Duodenal mucosa (tissue), 2 donors: Measurements from ENCODE around the gene EMC9.
A peak's percentile ranks its signal among the peaks of the same experiment; 100 is the strongest.

Experiments used
- H3K27ac ChIP-seq: one replicate; pipeline ENCODE4 v1.7.0; 2013; ENCODE audit warnings: low read depth, low read length
- H3K27me3 ChIP-seq, 2 donors: one replicate each; pipeline ENCODE4 v1.7.0; 2013; ENCODE audit warnings: low read length in 2 of 2, control low read depth in 1 of 2; ENCODE audit not compliant: insufficient read depth in 2 of 2, control insufficient read depth in 1 of 2
- H3K36me3 ChIP-seq, 2 donors: one replicate each; pipeline ENCODE4 v1.7.0; 2013; ENCODE audit warnings: low read length in 2 of 2, control low read depth in 1 of 2; ENCODE audit not compliant: insufficient read depth in 2 of 2, control insufficient read depth in 1 of 2
- H3K4me1 ChIP-seq, 2 donors: one replicate each; pipeline ENCODE4 v1.7.0; 2013; ENCODE audit warnings: low read length in 2 of 2, control low read depth in 1 of 2; ENCODE audit not compliant: insufficient read depth in 2 of 2, control insufficient read depth in 1 of 2
- H3K4me3 ChIP-seq, 2 donors: one replicate each; pipeline ENCODE4 v1.7.0; 2013; ENCODE audit warnings: low read length in 2 of 2, low read depth in 1 of 2
- H3K9ac ChIP-seq, 2 donors: one replicate each; pipeline ENCODE4 v1.7.0; 2013; ENCODE audit warnings: low read length in 2 of 2, low read depth in 1 of 2
- H3K9me3 ChIP-seq, 2 donors: one replicate each; pipeline ENCODE4 v1.7.0; 2013; ENCODE audit warnings: low read length in 2 of 2, control low read depth in 1 of 2; ENCODE audit not compliant: control insufficient read depth in 1 of 2

The EMC9 gene

GRCh38 chr14:24141097-24141880 lies at the start of gene EMC9:
EMC9 (minus strand) TSS chr14:24141591; CDS start chr14:24141304, 287 bp downstream.
- Histone ChIP-seq H3K4me1 (peaks cover 69 to 74% of the 10 kb centered on the region in 2 donors), H3K27me3 (no peaks in the 10 kb centered on the region), H3K36me3 (peaks cover 38 to 49% of the 10 kb centered on the region in 2 donors), H3K4me3 (peak within 1 kb of the TSS; percentile 94 to 98), H3K9me3 (no peaks in the 10 kb centered on the region), H3K27ac (peak within 1 kb of the TSS; percentile 92), H3K9ac (peak within 1 kb of the TSS; percentile 70 to 100)

- H3K27ac ChIP-seq, result no peak overlapping the region
These were observed 49.0 kb upstream of the EMC9 start for GRCh38 chr14:24190416-24190815.

GRCh38 chr14:24189460-24189859 lies 48.1 kb upstream of the EMC9 start:
- no peak overlapping the region for H3K9ac ChIP-seq
- peaks cover 20 to 24% of the 10 kb centered on the region in 2 donors for H3K4me1 ChIP-seq
- H3K27ac ChIP-seq, result no peak overlapping the region
- H3K9me3 ChIP-seq, result no peaks in the 10 kb centered on the region
- H3K27me3 ChIP-seq, result no peaks in the 10 kb centered on the region
- peak overlapping the region in 1 of 2 donors; percentile 79 for H3K4me3 ChIP-seq
- H3K36me3 ChIP-seq, result peaks cover 27 to 55% of the 10 kb centered on the region in 2 donors

More at GRCh38 chr14:24190416-24190815, 49.0 kb upstream of the EMC9 start:
- peaks cover 19 to 46% of the 10 kb centered on the region in 2 donors for H3K36me3 ChIP-seq
- H3K9me3 ChIP-seq, result no peaks in the 10 kb centered on the region
- H3K27me3 ChIP-seq, result no peaks in the 10 kb centered on the region
- H3K4me1 ChIP-seq, result peaks cover 25 to 29% of the 10 kb centered on the region in 2 donors
- H3K4me3 ChIP-seq, result no peak overlapping the region
- H3K9ac ChIP-seq, result no peak overlapping the region

- Histone ChIP-seq H3K36me3 (peaks cover 28 to 60% of the 10 kb centered on the region in 2 donors), H3K4me1 (peaks cover 16 to 19% of the 10 kb centered on the region in 2 donors), H3K27ac (no peak overlapping the region), H3K27me3 (no peaks in the 10 kb centered on the region), H3K4me3 (peak overlapping the region; percentile 79 to 85), H3K9me3 (no peaks in the 10 kb centered on the region), H3K9ac (peak overlapping the region in 1 of 2 donors; percentile 10)
These were observed 47.6 kb upstream of the EMC9 start for GRCh38 chr14:24189059-24189375.

- Histone ChIP-seq H3K4me1 (peaks cover 14 to 17% of the 10 kb centered on the region in 2 donors), H3K9ac (peak within 1 kb of the TSS; percentile 10 to 44), H3K36me3 (peaks cover 28 to 63% of the 10 kb centered on the region in 2 donors), H3K27ac (peak within 1 kb of the TSS; percentile 35), H3K27me3 (no peaks in the 10 kb centered on the region), H3K9me3 (no peaks in the 10 kb centered on the region), H3K4me3 (peak within 1 kb of the TSS; percentile 79 to 85)
These were observed 47.1 kb upstream of the EMC9 start, which contains the start of gene IPO4 for GRCh38 chr14:24188251-24189058. IPO4 (minus strand) TSS chr14:24188816; CDS start chr14:24188787, 29 bp downstream.

GRCh38 chr14:24187539-24187915 lies 46.1 kb upstream of the EMC9 start:
- no peaks in the 10 kb centered on the region for H3K27me3 ChIP-seq
- peak overlapping the region; percentile 10 to 44 for H3K9ac ChIP-seq
- H3K4me1 ChIP-seq, result peaks cover 14 to 17% of the 10 kb centered on the region in 2 donors
- H3K4me3 ChIP-seq, result peak overlapping the region; percentile 79 to 85
- no peaks in the 10 kb centered on the region for H3K9me3 ChIP-seq
- H3K27ac ChIP-seq, result no peak overlapping the region
- H3K36me3 ChIP-seq, result peaks cover 35 to 66% of the 10 kb centered on the region in 2 donors

GRCh38 chr14:24186831-24187538 lies 45.6 kb upstream of the EMC9 start:
- H3K9me3 ChIP-seq, result no peaks in the 10 kb centered on the region
- H3K27me3 ChIP-seq, result no peaks in the 10 kb centered on the region
- H3K36me3 ChIP-seq, result peaks cover 35 to 66% of the 10 kb centered on the region in 2 donors
- H3K4me3 ChIP-seq, result no peak overlapping the region
- H3K27ac ChIP-seq, result no peak overlapping the region
- peaks cover 14 to 17% of the 10 kb centered on the region in 2 donors for H3K4me1 ChIP-seq
- H3K9ac ChIP-seq, result no peak overlapping the region

GRCh38 chr14:24185741-24186140 lies 44.4 kb upstream of the EMC9 start:
- no peaks in the 10 kb centered on the region for H3K9me3 ChIP-seq
- no peak overlapping the region for H3K4me3 ChIP-seq
- H3K27me3 ChIP-seq, result no peaks in the 10 kb centered on the region
- no peak overlapping the region for H3K27ac ChIP-seq
- H3K9ac ChIP-seq, result no peak overlapping the region
- peaks cover 41 to 70% of the 10 kb centered on the region in 2 donors for H3K36me3 ChIP-seq
- H3K4me1 ChIP-seq, result peaks cover 14 to 17% of the 10 kb centered on the region in 2 donors

- H3K36me3 ChIP-seq, result peaks cover 43 to 71% of the 10 kb centered on the region in 2 donors
These were observed 43.6 kb upstream of the EMC9 start for GRCh38 chr14:24185026-24185425.

More at GRCh38 chr14:24185026-24185425, 43.6 kb upstream of the EMC9 start:
- H3K9ac ChIP-seq, result no peak overlapping the region
- no peaks in the 10 kb centered on the region for H3K27me3 ChIP-seq
- H3K4me1 ChIP-seq, result peaks cover 14 to 17% of the 10 kb centered on the region in 2 donors
- no peak overlapping the region for H3K27ac ChIP-seq
- no peak overlapping the region for H3K4me3 ChIP-seq
- H3K9me3 ChIP-seq, result no peaks in the 10 kb centered on the region
